GM18909 (cell line): ENCODE measurements around the gene WFDC12.

Source experiments
- ATAC-seq: cut with Tn5 transposase; IDR thresholded peaks from one replicate; pipeline ENCODE4 v1.9.1; 2021; ENCODE audit warnings: mild to moderate bottlenecking; ENCODE audit not compliant: unreplicated experiment, poor library complexity

WFDC12 gene

GRCh38 chr20:45115829-45116228 is 8.4 kb downstream of the WFDC12 start:
- no peak for ATAC-seq

GRCh38 chr20:45115386-45115774 is 8.9 kb downstream of the WFDC12 start:
- no peak for ATAC-seq

- ATAC-seq, result no peak
These were observed 9.5 kb downstream of the WFDC12 start, which contains the start of gene WFDC5 for GRCh38 chr20:45114465-45115385. Gene WFDC5, minus strand, starts transcription at chr20:45115174. Its CDS starts 91 bp downstream, at chr20:45115083.

- ATAC-seq, result no peak
These were observed 10.4 kb downstream of the WFDC12 start for GRCh38 chr20:45113865-45114264.

- ATAC-seq, result no peak
These were observed 11.5 kb downstream of the WFDC12 start for GRCh38 chr20:45112754-45113153.

GRCh38 chr20:45111799-45112471 is 12.3 kb downstream of the WFDC12 start:
- ATAC-seq, result no peak

- ATAC-seq, result no peak
These were observed 13.0 kb downstream of the WFDC12 start for GRCh38 chr20:45111285-45111684.

GRCh38 chr20:45110301-45110700 is 14.0 kb downstream of the WFDC12 start:
- ATAC-seq, result no peak

GRCh38 chr20:45109634-45110033 is 14.6 kb downstream of the WFDC12 start:
- no peak for ATAC-seq

GRCh38 chr20:45105317-45105716 is 18.9 kb downstream of the WFDC12 start:
- no peak for ATAC-seq

- ATAC-seq, result no peak
These were observed 19.5 kb downstream of the WFDC12 start for GRCh38 chr20:45104786-45105185.

- ATAC-seq, result no peak
These were observed 21.2 kb downstream of the WFDC12 start for GRCh38 chr20:45103072-45103471.

- no peak for ATAC-seq
These were observed 22.9 kb downstream of the WFDC12 start for GRCh38 chr20:45101333-45101850.

GRCh38 chr20:45100563-45101245 is 23.6 kb downstream of the WFDC12 start, which contains the start of gene KCNS1:
Gene KCNS1, minus strand, starts transcription at chr20:45101127. Its CDS starts 1,891 bp downstream, at chr20:45099236.
- ATAC-seq, result no peak

- no peak for ATAC-seq
These were observed 26.0 kb downstream of the WFDC12 start for GRCh38 chr20:45098103-45098773.

GRCh38 chr20:45097485-45098102 is 26.7 kb downstream of the WFDC12 start:
- ATAC-seq, result no peak

- ATAC-seq, result no peak
These were observed 27.5 kb downstream of the WFDC12 start for GRCh38 chr20:45096781-45097180.

GRCh38 chr20:45095805-45096238 is 28.4 kb downstream of the WFDC12 start:
- ATAC-seq, result no peak

GRCh38 chr20:45094864-45095574 is 29.2 kb downstream of the WFDC12 start:
- no peak for ATAC-seq
